Stimulated activated CD8-positive, alpha-beta memory T cell treated with anti-CD3 and anti-CD28 coated beads, Interleukin-4, amount 100 ng/mL, for 24 hours (primary cell): Measurements from ENCODE around the gene RAD51B.
"Not testable (repeated sequence)": the region's sequence is repeated elsewhere in the genome, so short reads cannot be mapped to it uniquely, and the experiment has no call there.

Experiments used
- DNase-seq: peaks from one replicate; pipeline ENCODE4 v3.0.0-alpha.2; 2020; ENCODE audit warnings: low read depth

RAD51B gene

GRCh38 chr14:68112442-68112841 is 292.9 kb downstream of the RAD51B start:
- no peak for DNase-seq

- no peak for DNase-seq
Observed at GRCh38 chr14:68113343-68113930, 293.9 kb downstream of the RAD51B start.

- DNase-seq = not testable (repeated sequence)
Observed at GRCh38 chr14:68115952-68116351, 296.4 kb downstream of the RAD51B start.

GRCh38 chr14:68122651-68123050 is 303.1 kb downstream of the RAD51B start:
- DNase-seq = no peak

- DNase-seq = no peak
Observed at GRCh38 chr14:68124050-68124449, 304.5 kb downstream of the RAD51B start.

GRCh38 chr14:68124979-68125731 is 305.6 kb downstream of the RAD51B start:
- no peak for DNase-seq

- no peak for DNase-seq
Observed at GRCh38 chr14:68127166-68127565, 307.6 kb downstream of the RAD51B start.

GRCh38 chr14:68131907-68132306 is 312.3 kb downstream of the RAD51B start:
- no peak for DNase-seq

GRCh38 chr14:68132563-68133121 is 313.1 kb downstream of the RAD51B start:
- DNase-seq = no peak

- no peak for DNase-seq
Observed at GRCh38 chr14:68133856-68134255, 314.3 kb downstream of the RAD51B start.

GRCh38 chr14:68135028-68135427 is 315.4 kb downstream of the RAD51B start:
- no peak for DNase-seq

GRCh38 chr14:68135566-68135965 is 316.0 kb downstream of the RAD51B start:
- DNase-seq = no peak

GRCh38 chr14:68137704-68138619 is 318.4 kb downstream of the RAD51B start:
- no peak for DNase-seq

GRCh38 chr14:68139431-68140075 is 320.0 kb downstream of the RAD51B start:
- no peak for DNase-seq

GRCh38 chr14:68140076-68140741 is 320.6 kb downstream of the RAD51B start:
- no peak for DNase-seq

GRCh38 chr14:68140806-68141205 is 321.2 kb downstream of the RAD51B start:
- no peak for DNase-seq

- no peak for DNase-seq
Observed at GRCh38 chr14:68141281-68142088, 321.9 kb downstream of the RAD51B start.

GRCh38 chr14:68143341-68143841 is 323.8 kb downstream of the RAD51B start:
- DNase-seq = no peak

- DNase-seq = no peak
Observed at GRCh38 chr14:68144051-68144681, 324.6 kb downstream of the RAD51B start.

GRCh38 chr14:68145036-68145435 is 325.5 kb downstream of the RAD51B start:
- no peak for DNase-seq
